Measurements from ENCODE around the gene PTAFR. TPM values are rescaled to one million over a fixed set of nuclear protein-coding genes. Genes with fewer than 3 reads are reported as not detected.

The PTAFR gene
- total RNA-seq, 1 donor from 2014 or later = 1.2 TPM

- Histone ChIP-seq H3K9me3 (no peaks in the 10 kb centered on the region), H3K27me3 (no peaks in the 10 kb centered on the region), H3K36me3 (no peaks in the 10 kb centered on the region), H3K4me1 (no peaks in the 10 kb centered on the region), H3K4me3 (no peak overlapping the region), H3K27ac (no peak overlapping the region)
- no peak for TF ChIP-seq POLR2A (IDR thresholded peaks at IDR 0.05)
- TF ChIP-seq POLR2AphosphoS5 (IDR thresholded peaks at IDR 0.05; ENCODE audit: insufficient read depth in 1 of 2, low read depth in 1 of 2) = no peak
- TF ChIP-seq, protein P1, sequence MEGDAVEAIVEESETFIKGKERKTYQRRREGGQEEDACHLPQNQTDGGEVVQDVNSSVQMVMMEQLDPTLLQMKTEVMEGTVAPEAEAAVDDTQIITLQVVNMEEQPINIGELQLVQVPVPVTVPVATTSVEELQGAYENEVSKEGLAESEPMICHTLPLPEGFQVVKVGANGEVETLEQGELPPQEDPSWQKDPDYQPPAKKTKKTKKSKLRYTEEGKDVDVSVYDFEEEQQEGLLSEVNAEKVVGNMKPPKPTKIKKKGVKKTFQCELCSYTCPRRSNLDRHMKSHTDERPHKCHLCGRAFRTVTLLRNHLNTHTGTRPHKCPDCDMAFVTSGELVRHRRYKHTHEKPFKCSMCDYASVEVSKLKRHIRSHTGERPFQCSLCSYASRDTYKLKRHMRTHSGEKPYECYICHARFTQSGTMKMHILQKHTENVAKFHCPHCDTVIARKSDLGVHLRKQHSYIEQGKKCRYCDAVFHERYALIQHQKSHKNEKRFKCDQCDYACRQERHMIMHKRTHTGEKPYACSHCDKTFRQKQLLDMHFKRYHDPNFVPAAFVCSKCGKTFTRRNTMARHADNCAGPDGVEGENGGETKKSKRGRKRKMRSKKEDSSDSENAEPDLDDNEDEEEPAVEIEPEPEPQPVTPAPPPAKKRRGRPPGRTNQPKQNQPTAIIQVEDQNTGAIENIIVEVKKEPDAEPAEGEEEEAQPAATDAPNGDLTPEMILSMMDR (IDR thresholded peaks at IDR 0.05) = no peak
- DNase-seq (ENCODE audit: extremely low spot score in 2 of 2) = no peak
- intact Hi-C loops (cut with DNase I) = no loop called here
Measured at GRCh38 chr1:28110555-28110954, 65.9 kb downstream of the PTAFR start.

DNA sequence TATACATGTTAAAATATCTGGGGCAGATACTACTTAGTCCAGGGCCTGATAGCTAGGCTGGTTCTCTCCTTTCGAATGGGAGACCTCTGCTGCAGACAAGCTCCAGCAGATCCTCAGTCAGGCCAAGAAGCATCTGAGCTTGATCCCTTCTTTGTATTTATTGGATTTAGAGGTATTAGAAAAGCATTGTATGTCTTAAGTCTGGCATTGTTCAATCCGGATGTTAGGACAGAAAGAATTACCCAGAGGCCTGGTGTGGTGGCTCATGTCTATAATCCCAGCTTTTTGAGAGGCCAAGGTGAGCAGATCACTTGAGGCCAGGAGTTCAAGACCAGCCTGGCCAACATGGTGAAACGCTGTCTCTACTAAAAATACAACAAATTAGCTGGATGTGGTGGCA, 66.9 kb downstream of the PTAFR start:
- H3K27ac ChIP-seq = no peak overlapping the region
- TF ChIP-seq, protein P1 (IDR thresholded peaks at IDR 0.05) = no peak
- TF ChIP-seq POLR2A (IDR thresholded peaks at IDR 0.05) (no peak), POLR2AphosphoS5 (IDR thresholded peaks at IDR 0.05; ENCODE audit: insufficient read depth in 1 of 2, low read depth in 1 of 2) (no peak)
- no peaks in the 10 kb centered on the region for H3K4me1 ChIP-seq
- H3K27me3 ChIP-seq = no peaks in the 10 kb centered on the region
- no peak for DNase-seq (ENCODE audit: extremely low spot score in 2 of 2)
- no peaks in the 10 kb centered on the region for H3K36me3 ChIP-seq
- intact Hi-C loops (cut with DNase I) = no loop called here
- no peak overlapping the region for H3K4me3 ChIP-seq
- H3K9me3 ChIP-seq = no peaks in the 10 kb centered on the region

GRCh38 chr1:28108001-28108400, 68.5 kb downstream of the PTAFR start:
- DNase-seq (ENCODE audit: extremely low spot score in 2 of 2) = no peak
- no peak for TF ChIP-seq POLR2AphosphoS5 (IDR thresholded peaks at IDR 0.05; ENCODE audit: insufficient read depth in 1 of 2, low read depth in 1 of 2)
- TF ChIP-seq, protein P1 (IDR thresholded peaks at IDR 0.05) = no peak
- no peak for TF ChIP-seq POLR2A (IDR thresholded peaks at IDR 0.05)
- no peak overlapping the region for H3K4me3 ChIP-seq
- H3K9me3 ChIP-seq = no peaks in the 10 kb centered on the region
- intact Hi-C loops (cut with DNase I) = no loop called here
- H3K4me1 ChIP-seq = no peaks in the 10 kb centered on the region
- H3K36me3 ChIP-seq = no peaks in the 10 kb centered on the region
- H3K27me3 ChIP-seq = no peaks in the 10 kb centered on the region
- H3K27ac ChIP-seq = no peak overlapping the region

- no peak for DNase-seq (ENCODE audit: extremely low spot score in 2 of 2)
- peak overlapping the region; percentile 19 to 26 for H3K4me3 ChIP-seq
- no peaks in the 10 kb centered on the region for H3K4me1 ChIP-seq
- H3K27ac ChIP-seq = peak overlapping the region; percentile 15
- no peaks in the 10 kb centered on the region for H3K9me3 ChIP-seq
- intact Hi-C loops (cut with DNase I) = no loop called here
- H3K36me3 ChIP-seq = no peaks in the 10 kb centered on the region
- TF ChIP-seq POLR2A (IDR thresholded peaks at IDR 0.05) (no peak), POLR2AphosphoS5 (IDR thresholded peaks at IDR 0.05; ENCODE audit: insufficient read depth in 1 of 2, low read depth in 1 of 2) (no peak)
- TF ChIP-seq, protein P1 (IDR thresholded peaks at IDR 0.05) = no peak
- no peaks in the 10 kb centered on the region for H3K27me3 ChIP-seq
Measured at GRCh38 chr1:28104866-28105467, 71.5 kb downstream of the PTAFR start.

GRCh38 chr1:28102189-28102588, 74.3 kb downstream of the PTAFR start:
- DNase-seq (ENCODE audit: extremely low spot score in 2 of 2) = no peak
- Histone ChIP-seq H3K4me1 (no peaks in the 10 kb centered on the region), H3K36me3 (no peaks in the 10 kb centered on the region), H3K4me3 (no peak overlapping the region), H3K27me3 (no peaks in the 10 kb centered on the region), H3K9me3 (no peaks in the 10 kb centered on the region), H3K27ac (no peak overlapping the region)
- intact Hi-C loops (cut with DNase I) = no loop called here
- TF ChIP-seq POLR2AphosphoS5 (IDR thresholded peaks at IDR 0.05; ENCODE audit: insufficient read depth in 1 of 2, low read depth in 1 of 2) (no peak), POLR2A (IDR thresholded peaks at IDR 0.05) (no peak)
- TF ChIP-seq, protein P1 (IDR thresholded peaks at IDR 0.05) = no peak
